Measurements from ENCODE around the gene METRN.
"Not testable (repeated sequence)": the region's sequence is repeated elsewhere in the genome, so short reads cannot be mapped to it uniquely, and the experiment has no call there.

The METRN gene

DNA sequence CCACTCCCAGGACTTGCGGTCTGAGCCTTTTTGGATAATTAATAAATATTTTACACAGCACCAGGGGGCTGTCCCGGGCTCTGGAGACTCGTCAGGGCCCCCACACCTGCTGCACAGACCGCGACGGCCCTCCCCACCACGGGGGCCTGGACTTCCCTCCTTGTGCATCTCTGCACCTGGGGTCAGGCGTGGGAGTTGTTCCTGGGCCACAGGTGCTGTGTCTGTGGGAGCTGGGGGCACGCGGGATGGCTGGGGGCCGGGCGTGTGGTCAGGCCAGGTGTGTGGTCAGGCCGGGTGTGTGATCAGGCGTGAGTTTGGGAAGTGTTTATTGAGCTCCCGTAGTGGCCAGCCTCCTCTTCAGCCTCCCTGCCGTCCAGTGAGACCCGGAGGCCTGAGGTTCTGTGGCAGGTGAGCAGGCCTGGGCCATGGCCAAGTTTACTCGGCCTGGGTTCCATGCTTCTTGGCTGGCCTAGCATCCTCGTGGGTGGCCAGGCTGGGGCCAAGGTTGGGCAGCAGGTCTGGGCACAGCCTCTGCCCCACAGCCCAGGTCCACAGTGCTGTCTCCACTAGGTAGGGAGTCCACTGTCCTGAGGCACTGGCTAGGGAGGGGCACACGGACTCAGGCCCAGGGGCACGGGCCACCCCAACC is 36.6 kb upstream of the METRN start:
- no peak for DNase-seq

DNA sequence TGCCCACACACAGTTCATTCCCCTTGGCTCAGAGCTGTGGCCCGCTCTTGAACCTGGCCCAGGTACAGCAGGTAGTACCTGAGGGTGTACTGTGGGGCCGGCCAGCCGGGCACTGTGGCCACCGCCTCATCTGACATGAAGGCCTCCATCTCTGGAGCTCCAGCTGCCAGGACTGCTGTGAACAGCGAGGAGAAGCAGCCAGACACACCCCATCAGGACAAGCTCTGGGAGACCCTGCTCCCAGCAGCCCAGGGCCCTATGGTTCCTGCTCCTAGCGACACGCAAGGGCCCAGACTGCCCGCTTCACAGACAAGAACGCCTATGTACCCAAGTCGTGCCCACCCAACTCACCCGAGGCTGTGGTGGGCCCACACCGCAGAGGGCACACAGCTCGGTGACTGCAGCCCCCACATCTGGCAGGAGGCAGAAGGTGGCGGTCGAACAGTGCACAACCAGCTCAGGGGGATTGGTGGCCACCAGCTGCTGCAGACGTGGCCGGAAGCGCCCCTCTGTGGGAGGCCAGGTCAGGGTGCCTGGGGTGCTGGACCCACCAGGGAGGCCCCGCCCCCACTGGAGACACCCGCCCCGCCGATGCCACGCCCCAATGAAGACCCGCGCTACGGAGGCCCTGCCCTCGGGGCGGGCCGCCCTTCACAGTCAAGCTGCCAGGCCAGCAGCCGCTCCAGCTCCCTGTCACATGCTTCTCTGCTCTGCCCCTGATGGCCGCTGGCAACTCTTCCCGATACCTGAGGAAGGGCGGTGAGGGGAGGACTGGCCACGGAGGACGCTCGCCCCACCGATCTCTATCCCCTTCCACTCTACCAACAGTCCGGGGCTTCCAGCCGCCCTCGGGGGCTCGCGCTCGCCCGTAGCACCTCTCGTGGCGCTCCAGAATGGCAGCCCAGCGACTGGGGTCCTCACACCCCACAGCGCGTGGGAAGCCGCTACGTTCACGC is 35.8 kb upstream of the METRN start:
- DNase-seq = peak; percentile 26 to 28

DNA sequence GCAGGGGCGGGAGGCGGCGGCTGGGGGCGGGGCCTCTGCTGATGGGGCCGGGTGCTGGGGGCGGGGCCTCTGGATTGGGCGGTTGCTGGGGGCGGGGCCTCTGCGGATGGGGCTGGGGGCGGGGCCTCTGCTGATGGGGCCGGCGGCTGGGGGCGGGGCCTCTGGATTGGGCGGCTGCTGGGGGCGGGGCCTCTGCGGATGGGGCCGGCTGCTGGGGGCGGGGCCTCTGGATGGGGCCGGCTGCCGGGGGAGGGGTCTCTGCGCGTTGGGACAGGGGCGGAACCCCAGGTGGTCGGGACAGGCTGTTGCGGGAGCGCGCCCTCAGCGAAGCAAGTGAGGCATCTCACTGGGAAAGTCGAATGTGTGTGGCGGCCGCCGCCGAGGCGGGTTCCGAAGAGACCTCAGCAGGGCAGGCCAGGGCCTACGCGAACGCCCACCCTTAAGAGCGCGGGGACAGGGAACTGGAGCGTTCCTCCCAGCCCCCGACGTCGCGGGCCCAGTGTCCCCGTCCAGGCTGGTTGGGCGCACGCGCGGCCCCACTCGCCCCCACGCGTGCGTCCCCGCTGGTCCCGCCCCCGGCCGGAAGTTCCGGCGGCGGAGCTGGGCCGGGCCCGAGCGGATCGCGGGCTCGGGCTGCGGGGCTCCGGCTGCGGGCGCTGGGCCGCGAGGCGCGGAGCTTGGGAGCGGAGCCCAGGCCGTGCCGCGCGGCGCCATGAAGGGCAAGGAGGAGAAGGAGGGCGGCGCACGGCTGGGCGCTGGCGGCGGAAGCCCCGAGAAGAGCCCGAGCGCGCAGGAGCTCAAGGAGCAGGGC is 34.9 kb upstream of the METRN start, which contains the start of gene STUB1:
Gene STUB1, plus strand, starts transcription at position 597 of the 811 bp plus-strand sequence. Its CDS starts 116 bp downstream, at position 713.
- peak; percentile 45 to 56 for DNase-seq

DNA sequence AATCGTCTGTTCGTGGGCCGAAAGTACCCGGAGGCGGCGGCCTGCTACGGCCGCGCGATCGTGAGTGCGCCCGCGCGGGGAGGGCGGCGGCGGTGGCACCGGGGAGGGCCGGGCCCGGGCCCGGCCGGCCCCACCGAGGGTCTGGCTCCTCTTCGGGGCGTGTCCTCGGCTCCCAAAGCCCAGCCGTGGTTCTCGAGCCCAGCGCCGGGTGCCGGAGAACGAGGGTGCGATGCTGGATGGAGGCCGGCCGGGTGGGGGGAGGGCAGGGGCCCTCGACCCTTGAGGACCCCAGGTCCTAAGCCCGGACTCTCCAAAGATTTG is 34.3 kb upstream of the METRN start:
- DNase-seq = no peak

DNA sequence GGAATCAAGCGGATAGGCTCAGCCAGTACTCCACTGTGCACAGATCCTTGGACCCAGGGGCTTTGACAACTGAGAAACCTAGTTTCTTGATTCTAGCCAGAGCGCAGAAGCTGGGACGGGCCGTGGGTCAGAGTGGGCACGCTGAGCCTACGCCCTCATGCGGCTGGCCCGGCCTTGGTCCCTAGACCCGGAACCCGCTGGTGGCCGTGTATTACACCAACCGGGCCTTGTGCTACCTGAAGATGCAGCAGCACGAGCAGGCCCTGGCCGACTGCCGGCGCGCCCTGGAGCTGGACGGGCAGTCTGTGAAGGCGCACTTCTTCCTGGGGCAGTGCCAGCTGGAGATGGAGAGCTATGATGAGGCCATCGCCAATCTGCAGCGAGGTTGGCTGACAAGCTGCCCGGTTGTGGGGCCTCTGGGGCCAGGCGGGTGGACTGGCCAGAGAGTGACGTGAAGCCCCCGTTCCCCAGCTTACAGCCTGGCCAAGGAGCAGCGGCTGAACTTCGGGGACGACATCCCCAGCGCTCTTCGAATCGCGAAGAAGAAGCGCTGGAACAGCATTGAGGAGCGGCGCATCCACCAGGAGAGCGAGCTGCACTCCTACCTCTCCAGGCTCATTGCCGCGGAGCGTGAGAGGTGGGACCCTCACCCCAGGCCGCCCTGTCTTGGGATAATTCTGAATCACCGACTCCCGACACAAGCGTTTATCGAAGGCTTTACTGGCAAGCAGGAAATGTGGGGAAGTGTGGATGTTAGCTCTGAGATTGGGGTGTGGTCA is 33.8 kb upstream of the METRN start:
- DNase-seq = peak in 1 of 2 experiments; percentile 3

DNA sequence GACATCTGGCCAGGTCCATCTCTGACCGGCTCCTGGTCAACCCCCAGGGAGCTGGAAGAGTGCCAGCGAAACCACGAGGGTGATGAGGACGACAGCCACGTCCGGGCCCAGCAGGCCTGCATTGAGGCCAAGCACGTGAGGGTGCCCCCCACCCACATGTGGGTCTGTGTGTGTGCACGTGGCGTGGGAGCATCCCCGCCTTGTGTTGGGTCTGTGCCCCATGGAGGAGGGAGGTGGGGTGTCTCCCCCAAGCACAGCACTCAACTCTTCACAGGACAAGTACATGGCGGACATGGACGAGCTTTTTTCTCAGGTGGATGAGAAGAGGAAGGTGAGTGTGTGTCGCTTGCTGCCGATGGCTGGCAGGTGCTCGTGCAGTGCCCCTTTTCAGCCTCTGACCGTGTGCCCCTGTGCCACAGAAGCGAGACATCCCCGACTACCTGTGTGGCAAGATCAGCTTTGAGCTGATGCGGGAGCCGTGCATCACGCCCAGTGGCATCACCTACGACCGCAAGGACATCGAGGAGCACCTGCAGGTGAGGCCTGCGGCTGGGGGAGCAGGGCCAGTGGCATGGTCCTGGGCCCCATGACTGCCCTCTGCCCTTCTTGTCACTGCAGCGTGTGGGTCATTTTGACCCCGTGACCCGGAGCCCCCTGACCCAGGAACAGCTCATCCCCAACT is 33.0 kb upstream of the METRN start:
- no peak for DNase-seq

DNA sequence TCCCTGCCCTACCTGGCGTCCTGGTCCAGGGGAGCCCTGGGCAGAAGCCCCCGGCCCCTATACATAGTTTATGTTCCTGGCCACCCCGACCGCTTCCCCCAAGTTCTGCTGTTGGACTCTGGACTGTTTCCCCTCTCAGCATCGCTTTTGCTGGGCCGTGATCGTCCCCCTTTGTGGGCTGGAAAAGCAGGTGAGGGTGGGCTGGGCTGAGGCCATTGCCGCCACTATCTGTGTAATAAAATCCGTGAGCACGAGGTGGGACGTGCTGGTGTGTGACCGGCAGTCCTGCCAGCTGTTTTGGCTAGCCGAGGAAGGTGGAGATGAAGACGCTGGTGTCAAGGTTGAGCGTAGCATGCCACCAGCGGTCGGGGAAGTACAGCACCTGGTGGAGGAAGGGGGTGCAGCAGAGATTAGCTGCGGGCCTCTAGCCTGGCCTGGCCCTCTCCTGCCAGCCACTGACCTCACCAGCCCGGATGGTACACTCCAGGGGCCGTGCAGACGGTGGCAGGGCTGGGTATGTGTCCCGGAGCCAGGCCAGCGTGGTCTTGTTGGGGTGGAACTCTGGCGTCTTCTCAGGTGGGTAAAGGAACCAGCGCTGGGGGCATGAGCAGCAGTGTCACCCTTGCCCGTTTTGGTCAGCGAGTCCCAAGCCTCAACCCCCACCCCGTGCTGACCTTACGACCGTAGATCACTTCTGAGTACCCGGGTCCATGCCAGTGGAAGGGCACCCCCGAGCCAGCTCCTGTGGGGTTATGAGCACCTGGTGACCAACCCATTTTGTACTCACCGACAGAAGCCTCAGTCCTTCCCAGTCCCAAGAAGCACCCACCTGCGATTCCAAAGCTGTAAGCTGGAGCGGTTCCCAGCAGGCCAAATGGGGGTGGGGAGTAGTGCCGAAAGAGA is 32.2 kb upstream of the METRN start:
- DNase-seq = no peak

DNA sequence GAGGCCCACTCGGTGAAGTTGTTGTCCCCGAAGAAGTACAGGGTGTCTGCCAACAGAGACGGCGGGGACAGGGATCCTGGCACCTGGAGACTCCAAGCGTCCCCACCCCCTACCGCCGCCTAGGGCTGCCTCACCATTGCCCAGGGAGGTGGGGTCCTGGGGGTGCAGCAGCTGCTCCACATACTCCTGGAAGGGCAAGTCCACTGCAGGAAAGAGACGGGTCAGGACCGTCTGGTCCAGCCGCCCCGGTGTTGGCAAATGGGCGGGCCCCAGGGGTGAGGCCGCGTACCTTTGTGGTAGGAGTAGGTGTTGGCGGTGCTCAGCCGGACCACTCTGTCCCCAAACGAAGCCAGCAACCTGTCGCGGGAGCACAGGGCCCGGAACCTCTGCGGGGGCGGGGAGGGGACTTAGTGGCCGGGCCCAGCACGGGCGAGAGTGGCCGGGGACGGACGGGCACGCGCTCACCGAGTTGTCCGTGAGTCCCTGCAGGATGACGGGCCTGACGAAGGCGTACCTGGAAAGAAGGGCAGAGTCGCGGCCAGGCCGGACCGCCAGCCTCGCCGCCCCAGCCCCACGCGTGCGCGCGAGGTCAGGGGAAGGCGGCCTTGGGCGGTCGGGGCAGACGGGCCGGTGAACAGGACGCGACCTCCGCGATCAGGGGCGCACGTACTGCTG is 31.4 kb upstream of the METRN start:
- no peak for DNase-seq

DNA sequence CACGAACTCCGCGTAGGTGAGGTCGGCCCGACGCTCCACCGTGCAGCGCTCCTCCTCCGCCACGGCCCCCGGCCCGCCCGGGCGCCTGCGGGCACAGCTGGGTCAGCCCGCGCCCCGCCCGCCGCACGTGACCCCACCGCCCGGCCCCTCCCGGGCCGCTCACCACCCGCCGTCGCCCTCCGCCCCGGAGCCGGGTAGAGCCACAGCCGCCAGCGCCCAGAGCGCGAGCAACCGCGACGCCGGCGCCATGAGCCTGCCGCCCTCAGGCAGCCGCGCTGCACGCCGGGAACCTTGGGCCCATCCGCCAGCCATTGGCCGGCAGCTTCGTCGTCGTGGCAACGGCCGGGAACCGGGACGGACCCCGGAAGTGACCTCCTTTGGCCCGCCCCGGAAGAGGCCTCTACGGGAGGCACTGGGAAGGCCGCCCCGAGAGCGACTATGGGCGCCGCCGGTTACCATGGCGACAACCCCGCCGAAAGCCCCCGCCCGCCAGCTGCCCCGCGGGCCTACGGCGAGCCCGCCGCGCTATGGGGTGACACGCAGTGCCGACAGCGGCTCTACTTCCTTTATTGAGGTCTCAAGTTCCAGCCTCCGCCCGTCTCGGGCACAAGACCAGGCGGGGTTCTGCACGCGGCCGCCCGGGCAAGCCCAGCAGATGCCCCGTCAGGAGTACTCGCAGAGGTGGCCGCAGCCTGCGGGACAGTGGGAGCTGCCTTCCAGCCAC is 30.7 kb upstream of the METRN start, which contains the start of gene JMJD8:
Gene JMJD8, minus strand, starts transcription at position 264 of the 724 bp plus-strand sequence. Its CDS starts 15 bp downstream, at position 249.
- DNase-seq = peak; percentile 64 to 65

DNA sequence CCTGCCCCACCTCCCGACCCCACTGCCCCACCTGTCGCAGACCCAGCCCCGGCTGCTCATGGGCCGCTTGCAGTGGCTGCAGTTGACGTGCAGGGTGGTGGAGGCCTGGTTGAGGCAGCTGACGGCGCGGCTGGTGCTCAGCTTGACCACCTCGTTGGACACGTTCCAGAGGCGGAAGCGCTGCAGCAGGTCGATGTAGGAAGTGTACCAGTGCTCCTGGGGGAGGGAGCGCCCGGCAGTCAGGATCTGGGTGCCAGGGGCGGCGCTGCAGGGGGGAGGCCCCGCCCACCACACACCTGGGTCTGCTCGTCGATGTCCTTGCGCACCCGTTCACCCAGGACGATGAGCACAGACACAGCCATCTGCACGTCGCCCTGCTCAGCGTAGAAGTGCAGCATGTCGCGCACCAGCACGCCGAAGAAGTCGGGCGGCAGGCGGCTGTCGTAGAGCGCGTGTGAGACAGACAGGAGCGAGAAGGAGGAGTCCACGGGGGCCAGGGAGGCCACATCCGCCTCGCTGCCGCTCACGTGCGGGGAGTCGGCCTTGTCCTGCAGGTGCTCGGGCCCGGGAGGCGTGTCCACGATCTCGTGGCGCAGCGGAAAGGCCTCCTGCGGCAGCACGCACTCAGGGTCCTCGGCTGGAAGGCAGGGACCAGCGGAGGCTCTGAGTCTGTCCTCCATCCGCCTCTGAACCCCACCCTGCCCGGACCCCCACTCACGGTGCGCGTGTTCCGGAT is 29.8 kb upstream of the METRN start:
- no peak for DNase-seq

DNA sequence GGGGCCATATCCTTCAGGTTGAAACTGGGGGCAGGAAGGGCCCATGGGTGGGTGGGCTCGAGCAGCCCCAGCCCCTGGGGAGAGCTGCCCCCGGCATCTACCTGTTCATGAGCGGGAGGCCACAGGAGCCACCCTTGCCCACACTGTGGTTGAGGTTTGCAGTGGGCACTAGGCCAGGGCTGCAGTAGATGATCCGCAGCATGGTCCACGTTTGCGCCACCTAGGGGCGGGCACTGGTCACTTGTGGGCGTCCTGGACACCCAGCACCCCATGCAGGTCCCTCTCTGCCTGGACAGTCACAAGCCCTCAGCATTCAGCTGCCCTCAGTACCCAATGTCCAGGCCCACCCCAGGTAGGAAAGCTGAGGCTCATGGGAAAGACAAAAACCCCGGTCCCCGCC is 29.0 kb upstream of the METRN start:
- DNase-seq = no peak

DNA sequence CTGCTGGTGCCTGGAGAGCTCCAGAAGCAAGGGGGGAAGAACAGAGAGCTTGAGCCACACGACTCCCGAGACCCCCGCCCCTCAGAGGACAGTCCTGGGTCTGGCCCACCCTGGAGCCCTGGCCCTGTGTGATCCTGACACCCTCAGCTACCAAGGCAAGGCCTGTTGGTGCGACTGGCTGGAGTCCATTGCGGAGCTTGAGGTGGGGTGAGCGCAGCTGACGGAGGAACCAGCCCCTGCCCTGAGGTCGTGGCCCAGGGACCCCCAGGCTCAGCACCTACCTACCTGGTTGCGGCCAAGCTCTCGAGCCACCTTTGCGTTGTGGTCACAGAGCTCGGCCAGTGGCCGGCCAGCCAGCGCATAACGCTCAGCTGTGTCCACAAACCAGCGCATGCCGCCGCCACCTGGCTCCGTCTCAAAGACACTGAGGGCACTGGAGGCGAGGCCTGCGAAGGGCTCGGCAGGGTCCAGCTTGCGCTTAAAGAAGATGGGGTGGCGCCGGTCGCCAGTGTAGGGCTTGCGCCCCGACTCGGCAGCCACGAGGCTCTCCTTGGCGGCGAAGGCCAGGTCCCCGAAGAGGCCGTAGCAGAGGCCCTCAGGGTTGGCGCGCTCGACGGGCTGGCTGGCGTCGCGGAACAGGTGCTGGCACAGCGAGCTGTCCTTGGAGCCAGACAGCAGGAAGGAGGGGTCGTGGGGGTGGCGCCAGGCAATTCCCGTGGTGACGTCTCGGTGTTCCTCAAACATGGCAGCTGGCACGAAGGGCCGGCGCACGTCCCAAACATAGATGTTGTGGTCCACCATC is 28.3 kb upstream of the METRN start:
- no peak for DNase-seq

DNA sequence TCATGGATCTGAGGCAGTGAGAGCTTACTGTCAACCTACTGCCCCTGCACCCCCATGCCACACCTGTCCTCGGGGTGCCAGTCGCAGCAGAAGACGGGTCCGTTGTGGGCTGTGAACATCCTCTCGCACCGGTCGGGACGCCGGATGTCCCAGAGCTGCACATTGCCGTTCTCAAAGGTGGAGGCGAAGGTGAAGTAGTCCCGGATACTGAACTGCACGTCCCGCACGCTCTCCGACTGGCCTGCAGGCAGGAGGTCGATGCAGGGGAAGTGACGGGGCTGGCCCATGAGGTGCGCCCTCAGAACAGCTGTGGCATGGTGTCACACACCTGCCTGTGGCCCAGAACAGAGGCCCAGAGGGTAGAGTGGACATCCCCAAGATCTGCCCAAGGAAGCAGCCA is 27.4 kb upstream of the METRN start:
- no peak for DNase-seq

DNA sequence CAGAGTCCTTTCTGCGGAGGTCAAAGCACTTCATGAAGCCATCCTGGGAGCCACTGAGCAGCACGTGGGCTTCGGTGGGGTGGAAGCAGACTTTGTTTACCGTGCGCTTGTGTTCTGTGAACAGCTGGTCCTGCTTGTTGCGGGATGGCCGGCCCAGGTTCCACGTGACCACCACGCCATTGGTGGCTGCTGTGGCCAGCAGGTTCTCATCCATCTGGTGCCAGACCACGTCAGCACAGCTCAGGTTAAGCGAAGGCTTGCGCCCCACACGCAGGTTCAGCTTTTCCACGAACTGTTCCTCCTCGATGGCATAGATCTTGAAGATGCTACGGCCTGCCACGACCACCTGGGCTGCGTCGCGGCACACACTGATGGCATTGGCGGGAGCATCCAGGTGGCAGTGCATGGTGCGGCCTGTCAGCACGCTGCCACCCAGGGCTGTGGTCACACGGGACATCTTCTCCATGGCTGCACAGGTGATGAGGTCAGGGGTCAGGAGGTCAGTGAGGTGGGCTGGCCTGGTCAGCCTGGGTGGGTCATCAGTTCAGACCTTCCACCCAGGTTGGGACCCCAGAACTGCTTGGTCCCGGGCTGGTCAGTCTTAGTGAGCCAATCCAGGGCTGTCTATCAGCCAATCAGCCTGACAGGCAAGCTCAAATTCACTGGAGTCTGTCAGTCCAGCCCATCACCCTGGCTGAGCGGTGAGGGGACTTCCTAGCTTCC is 25.6 kb upstream of the METRN start:
- DNase-seq = no peak

DNA sequence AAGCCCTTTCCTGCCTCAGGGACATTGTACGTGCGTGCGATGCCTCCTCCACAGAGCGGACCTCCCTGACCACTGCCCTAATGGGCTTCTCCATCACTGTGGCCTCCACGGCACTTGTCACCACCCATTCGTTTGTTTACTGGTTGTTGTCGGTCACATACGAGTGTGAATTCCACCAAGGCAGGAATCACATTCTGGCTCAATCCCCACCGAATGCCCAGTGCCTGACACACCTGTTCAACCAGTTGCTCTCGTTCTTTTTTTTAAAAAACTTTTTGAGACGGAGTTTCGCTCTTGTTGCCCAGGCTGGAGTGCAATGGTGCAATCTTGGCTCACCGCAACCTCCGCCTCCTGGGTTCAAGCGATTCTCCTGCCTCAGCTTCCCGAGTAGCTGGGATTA is 23.7 kb upstream of the METRN start:
- DNase-seq = not testable (repeated sequence)

DNA sequence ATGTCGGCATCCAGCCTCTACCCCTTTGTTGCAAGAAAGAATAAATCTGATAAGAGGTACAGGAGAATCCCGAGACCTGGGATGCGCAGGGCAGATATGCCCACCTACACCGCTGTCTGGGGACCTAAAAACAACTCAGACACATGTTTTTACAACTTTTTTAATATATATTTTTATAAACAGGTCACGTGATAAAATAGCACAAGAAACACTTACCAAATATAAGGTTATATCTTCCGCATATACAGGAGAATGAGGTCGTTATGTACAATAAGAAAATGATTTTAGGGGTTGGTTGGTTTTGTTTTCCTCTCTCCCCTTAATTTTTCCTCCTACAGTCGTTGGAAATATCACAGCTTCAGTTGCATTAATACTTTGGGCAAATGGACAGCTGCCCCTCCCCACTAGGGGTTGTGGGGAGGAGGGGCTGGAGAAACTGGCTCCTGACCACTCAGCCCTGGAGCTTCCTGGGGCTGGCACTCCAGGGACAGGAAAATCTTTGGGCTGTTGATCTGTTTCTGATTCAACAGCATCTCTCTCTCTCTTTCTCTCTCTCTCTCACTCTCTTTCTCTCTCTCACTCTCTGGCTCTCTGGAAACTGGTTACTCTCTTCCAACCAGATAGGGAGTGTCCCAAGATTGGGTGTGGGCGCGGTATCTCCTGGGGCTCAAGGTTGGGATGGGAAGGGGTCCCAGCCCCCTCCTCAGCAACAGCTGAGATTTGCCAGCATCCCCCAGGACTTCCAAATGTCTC is 22.4 kb upstream of the METRN start:
- no peak for DNase-seq

Measured in Kasumi-1 (cell line).